NCI-H526 treated with DMSO at 0.1 percent for 48 hours (cell line): ENCODE measurements around the gene TMEM169.
A peak's percentile ranks its signal among the peaks of the same experiment; 100 is the strongest.

Source experiments
- DNase-seq: peaks from one replicate; lab custom pipeline; 2025; lab: John Stamatoyannopoulos, UW

The TMEM169 gene

DNA sequence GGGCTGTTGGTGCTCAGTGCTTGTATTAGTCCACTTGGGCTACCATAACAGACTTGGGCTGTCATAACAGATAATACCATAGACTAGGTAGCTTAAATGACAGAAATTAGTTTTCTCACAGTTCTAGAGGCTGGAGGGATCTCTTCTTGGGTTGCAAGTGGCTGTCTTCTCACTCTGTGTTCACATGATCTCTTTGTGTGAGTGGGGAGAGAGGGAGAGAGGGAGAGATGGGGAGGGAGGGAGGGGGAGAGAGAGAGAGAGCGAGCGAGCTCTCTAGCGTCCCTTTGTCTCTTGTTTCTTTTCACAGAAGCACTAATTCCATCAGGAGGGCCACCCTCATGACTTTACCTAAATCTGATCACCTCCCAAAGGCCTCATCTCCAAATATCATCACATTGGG lies 23.0 kb downstream of the TMEM169 start:
- no peak for DNase-seq

DNA sequence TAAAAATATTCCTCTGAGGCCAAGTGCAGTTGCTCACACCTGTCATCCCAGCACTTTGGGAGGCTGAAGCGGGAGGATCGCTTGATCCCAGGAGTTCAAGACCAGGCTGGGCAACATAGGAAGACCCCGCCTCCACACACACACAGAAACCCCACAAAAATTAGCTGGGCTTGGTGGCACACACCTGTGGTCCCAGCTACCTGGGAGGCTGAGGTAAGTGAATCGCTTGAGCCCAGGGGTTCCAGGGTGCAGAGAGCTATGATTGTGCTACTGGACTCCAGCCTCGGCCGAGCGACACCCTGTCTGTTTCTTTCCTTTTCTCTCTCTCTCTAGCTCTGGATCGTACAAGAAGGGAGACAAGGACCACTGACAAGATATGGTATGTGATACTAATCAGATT lies 25.6 kb downstream of the TMEM169 start:
- DNase-seq = no peak

DNA sequence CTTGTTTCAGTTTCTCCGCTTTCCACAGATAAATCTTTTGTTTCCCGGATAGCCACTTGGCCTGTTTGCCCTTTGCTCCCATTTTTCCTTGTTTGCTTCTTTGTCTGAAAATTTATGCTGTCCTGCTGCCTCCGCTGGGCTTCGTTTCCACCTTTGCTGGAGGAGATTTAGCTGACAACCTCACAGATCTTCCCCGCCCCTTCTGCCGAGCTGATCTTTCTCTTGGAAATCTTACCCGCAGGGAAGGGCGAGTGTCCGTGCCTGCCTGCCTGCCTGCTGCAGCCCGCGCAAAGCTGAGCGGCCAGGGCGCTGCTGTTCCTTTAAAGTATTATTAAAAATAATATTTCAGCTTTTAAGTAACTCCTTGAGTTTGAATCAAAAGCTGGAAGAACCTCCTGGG lies 26.0 kb downstream of the TMEM169 start:
- no peak for DNase-seq

DNA sequence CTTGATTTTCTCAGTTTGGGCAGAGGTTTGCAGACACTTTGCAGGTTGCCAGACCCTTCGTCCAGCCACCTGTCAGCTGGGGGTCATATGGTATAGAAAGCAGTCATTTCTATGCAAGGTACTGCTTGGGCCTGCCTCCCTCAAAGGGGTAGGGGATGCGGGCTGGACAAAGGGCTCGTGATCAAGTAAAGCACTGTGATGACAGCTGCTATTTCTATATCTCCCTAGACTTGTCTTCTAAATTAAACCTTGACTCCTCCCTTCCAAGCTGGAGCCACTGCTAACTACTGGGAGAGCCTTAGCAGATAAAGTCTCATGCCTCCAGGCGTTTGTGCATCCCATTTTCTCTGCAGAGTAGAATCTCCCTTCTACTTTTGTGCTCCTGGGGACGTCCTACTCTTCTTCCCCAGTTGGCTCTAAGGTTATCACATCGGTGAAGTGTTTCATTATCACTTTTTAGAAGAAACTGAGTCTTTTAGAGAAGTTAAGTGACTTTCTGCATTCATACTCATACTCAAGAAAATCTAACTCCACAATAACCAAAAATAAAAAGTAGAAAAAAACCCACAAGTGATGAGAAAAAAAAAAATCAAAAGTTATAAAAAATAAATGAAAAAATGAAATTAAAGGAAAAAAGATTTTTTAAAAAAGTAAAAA lies 26.7 kb downstream of the TMEM169 start:
- no peak for DNase-seq

DNA sequence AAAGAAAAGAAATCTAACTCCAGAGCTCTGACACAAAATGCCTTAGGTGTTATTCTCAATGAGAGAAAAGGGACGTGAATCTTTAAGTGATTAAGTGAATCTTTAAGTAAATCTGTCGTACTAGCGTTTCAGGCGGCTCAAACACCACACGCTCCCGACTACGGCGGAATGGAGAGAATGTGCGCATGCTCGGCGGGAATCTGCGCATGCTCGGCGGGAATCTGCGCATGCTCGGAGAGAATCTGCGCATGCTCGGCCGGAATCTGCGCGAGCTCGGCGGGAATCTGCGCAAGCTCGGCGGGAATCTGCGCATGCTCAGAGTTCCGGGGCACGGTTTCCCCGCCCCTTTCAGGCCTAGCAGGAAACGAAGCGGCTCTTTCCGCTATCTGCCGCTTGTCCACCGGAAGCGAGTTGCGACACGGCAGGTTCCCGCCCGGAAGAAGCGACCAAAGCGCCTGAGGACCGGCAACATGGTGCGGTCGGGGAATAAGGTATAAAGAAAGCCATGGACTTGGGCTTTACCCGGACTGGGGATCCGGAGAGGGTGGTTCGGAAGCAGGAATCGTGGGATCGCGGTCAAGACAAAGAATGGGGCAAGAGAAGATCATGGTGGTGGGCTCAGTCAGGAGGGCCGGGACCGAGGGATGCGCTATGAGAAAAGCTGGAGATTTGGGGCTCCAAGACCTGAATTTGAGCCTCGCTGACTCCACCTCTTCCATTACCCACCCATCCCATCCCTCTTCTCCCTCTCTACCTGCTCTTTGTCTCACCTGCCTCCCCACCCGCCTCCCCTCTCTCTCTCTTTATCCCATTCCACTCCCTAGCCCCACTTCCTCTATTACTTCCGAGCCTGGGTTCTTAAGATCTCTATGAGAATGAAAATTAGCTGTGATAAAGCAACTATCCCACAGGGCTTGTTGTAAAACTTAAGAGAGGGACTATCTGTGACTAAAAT lies 27.5 kb downstream of the TMEM169 start, which contains the start of gene XRCC5:
Gene XRCC5, plus strand, starts transcription at position 382 of the 955 bp plus-strand sequence. Its CDS starts 89 bp downstream, at position 471.
- peak; percentile 92 for DNase-seq

DNA sequence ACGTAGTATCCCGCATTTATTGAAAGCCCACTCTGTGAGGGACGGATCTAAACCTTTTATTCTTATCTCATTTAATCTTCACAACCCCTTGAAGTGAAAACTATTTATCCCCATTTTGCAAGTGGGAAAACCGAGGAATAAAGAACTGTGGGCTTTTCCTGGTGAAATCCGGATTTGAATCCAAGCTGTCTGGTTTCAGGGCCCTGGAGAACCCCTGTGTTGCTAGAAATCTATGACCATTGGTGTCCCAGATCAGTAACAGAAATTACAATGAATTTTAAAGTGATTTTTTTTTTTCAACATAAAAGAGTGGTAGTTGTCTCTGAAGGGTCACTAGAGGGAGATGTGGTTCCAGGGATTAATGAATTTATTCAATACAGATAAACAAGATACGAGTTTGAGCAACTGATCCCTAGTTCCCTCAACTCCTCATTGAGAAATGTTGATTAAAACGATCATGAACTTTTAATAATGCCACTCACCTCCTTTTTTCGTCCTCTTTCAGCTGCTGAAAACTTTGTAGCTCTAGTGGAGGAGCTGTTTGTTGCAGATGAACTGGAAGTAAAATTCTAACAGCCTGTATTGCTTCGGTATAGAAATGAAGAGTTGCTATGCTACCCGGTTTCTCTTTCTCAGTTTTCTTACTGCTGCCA lies 28.4 kb downstream of the TMEM169 start:
- DNase-seq = peak; percentile 8

DNA sequence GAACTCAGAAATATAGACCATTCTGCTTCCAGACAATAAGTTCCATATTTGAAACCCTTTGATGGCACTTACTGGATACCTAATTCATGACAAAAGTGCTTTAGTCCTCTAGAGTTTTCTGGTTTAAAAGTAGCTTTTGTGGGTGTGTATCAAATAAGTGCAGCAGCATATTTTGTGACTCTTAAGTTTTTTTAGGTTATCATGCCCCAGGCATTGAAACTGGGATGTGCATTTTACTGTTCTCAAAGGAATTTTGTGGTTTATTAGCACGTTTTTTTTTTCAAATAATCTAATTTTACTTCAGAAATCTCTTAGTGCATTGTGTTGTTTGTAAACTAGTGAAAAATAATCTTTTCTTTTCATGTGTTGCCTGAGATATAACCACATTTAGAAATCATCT lies 28.9 kb downstream of the TMEM169 start:
- no peak for DNase-seq

DNA sequence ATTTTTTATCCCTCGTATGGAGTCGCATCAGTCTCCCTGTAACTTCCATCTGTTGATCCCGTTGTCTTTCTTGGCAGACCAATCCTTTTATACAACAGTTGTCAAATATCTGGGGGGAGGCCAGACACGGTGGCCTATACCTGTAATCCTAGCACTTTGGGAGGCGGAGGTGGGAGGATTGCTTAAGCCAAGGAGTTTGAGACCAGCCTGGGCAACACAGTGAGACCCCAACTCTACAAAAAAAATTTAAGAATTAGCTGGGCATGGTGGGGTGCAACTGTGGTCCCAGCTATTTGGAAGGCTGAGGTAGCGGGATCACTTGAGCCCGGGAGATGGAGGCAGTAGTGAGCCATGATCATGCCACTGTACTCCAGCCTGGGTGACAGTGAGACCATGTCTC lies 29.4 kb downstream of the TMEM169 start:
- DNase-seq = no peak

DNA sequence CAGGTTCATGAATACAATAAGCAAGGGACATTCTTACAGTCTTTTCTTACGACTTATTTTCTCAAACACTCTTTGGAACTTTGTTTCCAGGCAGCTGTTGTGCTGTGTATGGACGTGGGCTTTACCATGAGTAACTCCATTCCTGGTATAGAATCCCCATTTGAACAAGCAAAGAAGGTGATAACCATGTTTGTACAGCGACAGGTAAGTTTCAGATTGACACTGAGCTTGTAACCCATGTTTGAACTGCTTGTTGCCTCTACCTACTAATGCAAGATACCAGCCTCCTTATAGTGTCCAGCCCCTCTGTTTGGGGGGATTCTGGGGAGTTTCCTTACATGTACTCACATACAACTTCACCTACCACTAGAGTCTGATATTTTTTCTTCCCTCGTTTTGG lies 31.2 kb downstream of the TMEM169 start:
- no peak for DNase-seq

DNA sequence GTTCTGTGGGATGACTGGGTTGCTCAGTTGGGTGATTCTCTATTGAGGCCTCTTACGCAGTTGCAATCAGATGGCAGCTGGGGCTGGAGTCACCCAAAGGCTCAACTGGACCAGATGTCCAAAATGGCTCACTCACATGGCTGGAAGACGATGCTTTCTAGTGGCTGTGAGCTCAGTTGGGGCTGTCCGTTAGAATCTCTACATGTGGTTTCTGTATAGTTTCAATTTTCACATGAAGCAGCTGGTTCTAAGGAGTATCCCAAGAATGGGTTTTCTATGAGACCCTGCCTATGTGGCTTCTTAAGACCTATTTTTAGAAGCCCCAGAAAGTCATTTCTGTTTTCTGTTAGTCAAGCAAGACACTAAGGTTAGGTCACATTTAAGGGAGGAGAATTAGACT lies 31.9 kb downstream of the TMEM169 start:
- no peak for DNase-seq

DNA sequence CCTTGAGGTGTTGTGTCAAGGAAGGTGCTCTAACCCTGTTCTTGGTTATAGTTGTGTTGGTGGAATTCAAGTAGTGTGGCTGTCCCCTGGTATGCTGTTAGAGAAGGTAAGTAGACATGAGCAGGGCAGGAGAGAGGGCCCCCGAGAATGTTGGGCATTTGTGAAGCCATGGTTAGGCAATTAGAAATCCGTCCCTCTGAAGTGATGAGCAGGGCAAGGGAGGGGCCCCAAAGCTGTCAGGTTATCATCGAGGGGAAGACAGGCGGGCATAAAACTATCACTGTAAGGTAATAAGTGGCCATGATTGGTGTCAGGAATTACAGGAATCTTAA lies 32.6 kb downstream of the TMEM169 start:
- no peak for DNase-seq

DNA sequence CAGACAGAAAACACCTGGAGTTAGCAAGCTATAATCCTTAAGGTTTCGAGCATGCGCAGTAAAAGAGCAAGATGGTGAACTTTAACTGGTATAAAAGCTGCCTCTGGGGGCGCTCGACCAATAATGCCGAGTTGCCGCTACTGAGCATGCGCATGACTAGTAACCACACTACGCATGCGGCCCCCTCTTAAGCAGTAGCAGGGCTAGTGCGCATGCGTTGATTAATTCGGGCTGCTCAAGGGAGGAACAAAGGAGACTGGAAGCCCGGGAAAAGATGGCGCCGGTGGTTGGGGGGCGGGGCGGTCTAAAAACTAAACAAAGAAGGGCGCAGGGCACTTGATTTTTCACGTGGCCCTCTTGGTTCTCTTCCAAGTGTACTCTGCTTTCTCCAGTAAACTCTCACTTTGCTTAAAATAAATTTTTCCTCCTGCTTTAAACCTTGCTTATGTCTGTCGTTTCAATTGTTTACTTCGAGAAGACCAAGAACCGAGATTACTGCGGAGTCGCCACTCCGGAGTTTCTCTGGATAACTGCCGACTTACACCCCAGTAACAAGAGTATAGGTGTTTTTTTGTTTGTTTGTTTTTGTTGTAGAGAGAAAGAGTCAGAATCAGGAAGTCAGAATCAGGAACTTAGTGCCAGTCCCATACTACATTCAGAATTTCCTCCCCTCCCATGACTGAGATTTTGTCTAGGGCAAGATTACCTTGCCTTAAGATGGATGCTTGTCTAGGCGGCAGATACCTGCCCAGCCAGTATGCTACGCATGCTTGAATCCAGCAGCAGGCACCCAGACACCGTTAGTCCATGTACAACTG lies 33.2 kb downstream of the TMEM169 start:
- DNase-seq = peak; percentile 97

DNA sequence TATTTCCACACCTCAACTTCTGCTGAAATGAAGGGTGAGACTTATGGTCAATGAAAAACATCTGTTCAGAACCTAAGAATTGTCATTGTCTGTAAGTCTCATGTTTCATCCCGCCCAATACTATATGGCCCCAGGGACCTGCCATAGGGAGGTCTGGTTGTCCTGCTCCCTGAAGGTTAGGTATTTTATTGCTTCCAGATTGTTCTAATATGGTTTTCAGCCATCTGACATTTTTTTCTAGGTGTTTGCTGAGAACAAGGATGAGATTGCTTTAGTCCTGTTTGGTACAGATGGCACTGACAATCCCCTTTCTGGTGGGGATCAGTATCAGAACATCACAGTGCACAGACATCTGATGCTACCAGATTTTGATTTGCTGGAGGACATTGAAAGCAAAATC lies 34.7 kb downstream of the TMEM169 start:
- no peak for DNase-seq

DNA sequence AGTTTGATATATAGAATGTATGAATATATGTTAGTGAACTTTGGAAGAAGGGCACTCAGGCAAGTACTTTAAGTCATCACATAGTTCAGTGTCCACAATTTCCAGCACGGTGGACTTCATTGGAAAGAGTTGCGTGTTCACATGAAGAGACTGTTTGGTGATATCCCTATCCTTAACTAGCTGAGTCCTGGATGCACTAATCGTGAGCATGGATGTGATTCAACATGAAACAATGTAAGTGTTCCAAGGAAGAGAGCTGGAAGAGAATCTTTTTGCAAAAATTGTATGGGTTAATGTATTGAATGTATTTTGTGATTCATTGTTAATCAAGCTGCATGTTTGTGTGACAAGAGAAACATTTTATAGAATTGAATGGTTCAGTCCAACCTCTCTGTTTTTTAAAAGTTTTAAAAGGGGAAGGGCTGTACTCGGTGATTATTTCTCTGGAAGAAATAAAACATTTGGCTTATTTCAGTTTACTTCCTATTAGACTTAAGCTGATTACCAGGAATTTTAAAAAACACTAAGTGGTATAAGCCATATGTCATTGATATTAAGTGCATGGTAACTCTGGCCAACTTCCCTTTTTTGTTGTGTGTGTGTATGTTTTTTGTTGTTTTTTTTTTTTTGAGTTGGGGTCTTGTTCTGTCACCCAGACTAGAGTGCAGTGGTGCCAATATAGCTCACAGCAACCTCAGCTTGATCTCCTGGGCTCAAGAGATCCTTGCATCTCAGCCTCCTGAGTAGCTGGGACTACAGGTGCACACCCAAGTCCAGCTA lies 36.0 kb downstream of the TMEM169 start:
- no peak for DNase-seq

DNA sequence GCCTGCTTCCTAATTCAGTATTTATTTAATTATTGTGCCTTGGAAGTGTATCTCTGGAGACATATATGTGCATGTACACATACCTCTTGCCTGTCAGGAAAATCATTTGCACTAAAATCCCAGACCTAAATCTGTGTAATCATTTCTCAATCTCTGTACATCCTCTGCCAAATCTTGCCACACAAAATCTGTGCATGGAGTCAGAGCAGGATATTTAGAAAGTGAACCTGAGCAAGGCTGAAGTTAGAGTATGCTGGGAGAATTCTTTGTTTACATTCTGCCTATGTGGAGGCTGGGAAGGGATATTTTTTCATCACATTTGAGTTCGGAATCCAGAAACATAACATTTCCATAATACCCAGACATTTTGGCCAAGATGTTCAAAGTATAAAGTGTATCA lies 36.8 kb downstream of the TMEM169 start:
- DNase-seq = no peak

DNA sequence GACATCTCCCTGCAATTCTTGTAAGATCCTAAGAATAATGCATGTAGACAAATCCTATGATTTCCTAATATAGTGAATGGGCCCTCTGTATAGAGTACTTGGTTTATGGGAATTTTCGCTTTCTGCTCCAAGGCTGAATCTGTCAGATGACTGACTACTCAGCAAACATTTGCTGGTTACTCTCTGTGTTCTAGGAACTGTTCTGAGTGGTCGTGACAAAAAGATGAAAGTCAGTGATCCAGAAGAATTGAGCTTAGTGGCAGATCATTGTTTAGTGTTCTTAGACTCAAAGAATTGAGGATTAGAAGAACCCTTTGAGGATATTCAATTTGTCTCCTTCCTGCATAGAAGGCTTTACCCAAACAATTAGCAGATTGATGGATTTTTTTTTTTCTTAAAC lies 37.4 kb downstream of the TMEM169 start:
- DNase-seq = no peak

DNA sequence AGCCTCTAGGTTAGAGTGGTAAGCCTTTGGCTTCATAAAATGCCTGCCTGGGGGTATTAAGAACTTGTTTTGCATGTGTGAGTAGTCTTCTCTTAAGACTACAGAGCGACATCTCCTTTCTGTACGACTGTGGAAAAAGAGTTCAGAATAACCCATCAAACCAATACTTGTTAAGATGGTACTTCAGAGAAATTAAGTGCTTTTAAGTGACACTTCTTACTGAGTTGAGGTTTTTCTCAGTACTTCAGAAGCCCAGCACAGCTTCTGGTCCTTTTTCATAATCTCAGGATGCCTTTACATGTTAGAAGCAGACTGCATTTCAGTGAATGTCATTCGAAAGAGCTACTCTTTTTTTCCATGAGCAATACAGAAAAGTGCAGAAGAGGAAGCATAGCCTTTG lies 38.3 kb downstream of the TMEM169 start:
- DNase-seq = no peak

DNA sequence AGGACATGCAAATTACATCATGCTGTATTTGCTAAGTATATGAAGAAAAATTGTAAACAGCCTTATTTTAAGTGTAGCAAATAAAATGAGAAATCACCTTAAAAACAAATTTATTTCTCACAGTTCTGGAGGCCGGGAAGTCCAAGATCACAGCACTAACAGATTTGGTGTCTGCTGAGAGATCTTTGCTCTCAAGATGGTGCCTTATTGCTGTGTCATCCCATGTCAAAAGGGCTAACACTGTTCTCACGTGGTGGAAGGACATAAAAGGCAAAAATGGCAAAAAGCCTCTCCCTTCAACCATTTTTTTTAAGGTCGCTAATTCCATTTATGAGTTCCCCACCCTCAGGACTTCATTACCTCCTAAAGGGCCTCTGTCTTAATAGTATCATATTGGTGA lies 39.5 kb downstream of the TMEM169 start:
- DNase-seq = no peak

DNA sequence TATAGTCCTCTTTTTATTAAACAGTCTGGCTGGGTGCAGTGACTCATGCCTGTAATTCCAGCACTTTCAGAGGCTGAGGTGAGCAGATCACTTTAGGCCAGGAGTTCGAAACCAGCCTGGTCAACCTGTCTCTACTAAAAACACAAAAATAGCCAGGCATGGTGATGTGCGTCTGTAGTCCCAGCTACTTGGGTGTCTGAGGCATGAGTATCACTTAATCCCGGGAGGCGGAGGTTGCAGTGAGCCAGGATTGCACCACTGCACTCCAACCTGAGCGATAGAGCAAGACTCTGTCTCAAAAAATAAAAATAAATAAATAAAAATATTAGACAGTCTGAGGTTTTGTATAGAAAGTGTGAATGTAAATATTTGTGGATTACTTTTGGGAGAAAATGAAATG lies 45.2 kb downstream of the TMEM169 start:
- no peak for DNase-seq

DNA sequence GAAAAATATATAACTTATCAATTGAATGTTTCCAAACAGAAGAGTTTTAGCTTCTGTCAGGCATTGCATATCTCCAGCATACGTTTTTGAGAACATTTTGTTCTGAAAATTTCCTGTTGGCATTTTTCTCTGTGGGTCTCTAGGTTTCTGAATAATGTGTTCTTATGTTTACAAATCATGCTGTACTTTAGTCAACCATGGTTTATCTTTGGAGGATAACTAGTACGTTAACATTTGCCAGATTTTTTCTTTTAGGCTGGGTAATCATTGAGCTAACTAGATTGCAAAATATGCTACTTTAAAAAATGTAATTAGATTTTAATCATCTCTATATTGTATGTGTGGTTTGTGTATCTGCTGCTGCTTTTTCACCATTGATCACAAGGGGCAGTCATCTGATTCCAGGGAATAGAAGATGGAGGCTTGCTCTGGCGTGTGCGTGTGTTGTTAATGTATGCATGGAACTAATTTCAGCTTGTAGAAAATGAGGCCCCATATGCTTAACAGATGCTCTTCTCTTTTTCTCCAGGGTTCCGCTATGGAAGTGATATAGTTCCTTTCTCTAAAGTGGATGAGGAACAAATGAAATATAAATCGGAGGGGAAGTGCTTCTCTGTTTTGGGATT lies 48.7 kb downstream of the TMEM169 start:
- no peak for DNase-seq
